ENCODE results near the gene CAP2. TPM values are rescaled to one million over a fixed set of nuclear protein-coding genes. Genes with fewer than 3 reads are reported as not detected.
A peak's percentile ranks its signal among the peaks of the same experiment; 100 is the strongest.

CAP2 gene
- total and polyA plus RNA-seq, 9 of the 15 experiments (the other 6 are each of a cell fraction or from before 2014, with no cell fraction given) = not detected

DNA sequence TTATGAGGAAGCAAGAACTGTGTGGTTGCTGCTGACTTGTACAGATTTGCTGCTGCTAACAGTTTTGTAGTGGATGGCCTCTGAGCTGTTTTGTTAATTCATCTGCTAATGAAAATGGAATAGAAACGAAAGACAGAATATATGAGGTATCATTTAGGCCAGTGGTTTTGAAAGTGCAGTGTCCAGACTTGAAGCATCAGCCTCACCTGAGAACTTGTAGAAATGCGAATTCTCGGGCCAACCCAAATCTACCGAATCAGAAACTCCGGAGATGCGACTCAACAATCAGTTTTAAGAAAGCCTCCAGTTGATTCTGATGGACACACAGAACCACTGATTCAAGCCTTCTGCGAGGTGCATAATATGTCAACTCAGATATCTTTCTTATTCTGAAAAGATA, 62.5 kb downstream of the CAP2 start:
- H3K9ac ChIP-seq (ENCODE audit: insufficient read depth in 1 of 2, low read depth in 2 of 2, low read length in 2 of 2) = no peak overlapping the region
- BruUV-seq (replicated peaks) = no TSS peak
- no peak overlapping the region for H3K4me3 ChIP-seq
- no peak for ATAC-seq
- H3K27me3 ChIP-seq (ENCODE audit: control insufficient read depth in 2 of 2, insufficient read depth in 2 of 2, low read length in 2 of 2) = peaks cover 13 to 33% of the 10 kb centered on the region in 2 experiments; a peak in 4 of 5 replicates
- no peak for FAIRE-seq
- TF ChIP-seq GATAD2A (IDR thresholded peaks at IDR 0.05) = no peak
- TF ChIP-seq CBX8 (IDR thresholded peaks at IDR 0.05; ENCODE audit: borderline replicate concordance, extremely low read depth, low read depth, low read length, poor library complexity, severe bottlenecking) = peak; percentile 57
- H3K4me2 ChIP-seq (ENCODE audit: insufficient read depth, low read length) = no peak overlapping the region
- no peak overlapping the region for H3K27ac ChIP-seq (ENCODE audit: extremely low read depth, low read depth, low read length)
- H3K36me3 ChIP-seq (ENCODE audit: control insufficient read depth, insufficient read depth, low read length) = no peaks in the 10 kb centered on the region
- WGBS (ENCODE audit: insufficient coverage, low coverage, missing lambda C conversion rate) = 0% methylated on average over 7 of the region's 7 CpGs
- H3K9me1 ChIP-seq (ENCODE audit: control insufficient read depth, insufficient read depth, low read length) = no peaks in the 10 kb centered on the region
- POLR2A ChIA-PET = interaction anchor here (0.5 to 0.6 kb wide), 2 partner anchors 30 to 312 kb away, joined by 3 read pairs; no protein-coding TSS in a partner anchor
- H3K79me2 ChIP-seq (ENCODE audit: control insufficient read depth, insufficient read depth, low read length) = no peaks in the 10 kb centered on the region
- no peaks in the 10 kb centered on the region for H4K20me1 ChIP-seq (replicated peaks; ENCODE audit: control insufficient read depth, insufficient read depth, low read length)
- in situ Hi-C loops (cut with MboI) = no loop called here
- no peak for DNase-seq (ENCODE audit: extremely low read depth in 1 of 4, low spot score in 3 of 4)
- H3K4me1 ChIP-seq (replicated peaks in 1 of 2; ENCODE audit: control insufficient read depth in 2 of 2, insufficient read depth in 2 of 2, low read length in 2 of 2) = peaks cover 0 to 13% of the 10 kb centered on the region in 2 experiments; a peak in 3 of 5 replicates
- no peaks in the 10 kb centered on the region for H3K9me3 ChIP-seq (replicated peaks; ENCODE audit: control insufficient read depth, insufficient read depth, low read depth, low read length)
- CTCF ChIA-PET (ENCODE audit: low intra/inter-chr PET ratio) = no interaction called here
- intact Hi-C loops (cut with micrococcal nuclease) = no loop called here
- no peak overlapping the region for H2AFZ ChIP-seq (ENCODE audit: low read depth, low read length)

GRCh38 chr6:17456711-17457110, 63.3 kb downstream of the CAP2 start:
- no peak overlapping the region for H3K4me2 ChIP-seq (ENCODE audit: insufficient read depth, low read length)
- ChIA-PET POLR2A (no interaction called here), CTCF (ENCODE audit: low intra/inter-chr PET ratio) (no interaction called here)
- WGBS (ENCODE audit: insufficient coverage, low coverage, missing lambda C conversion rate) = 0% methylated on average over 3 of the region's 3 CpGs
- H3K9me3 ChIP-seq (replicated peaks; ENCODE audit: control insufficient read depth, insufficient read depth, low read depth, low read length) = no peaks in the 10 kb centered on the region
- peaks cover 13 to 33% of the 10 kb centered on the region in 2 experiments; a peak in 4 of 5 replicates for H3K27me3 ChIP-seq (ENCODE audit: control insufficient read depth in 2 of 2, insufficient read depth in 2 of 2, low read length in 2 of 2)
- no peak overlapping the region for H2AFZ ChIP-seq (ENCODE audit: low read depth, low read length)
- no peaks in the 10 kb centered on the region for H3K36me3 ChIP-seq (ENCODE audit: control insufficient read depth, insufficient read depth, low read length)
- in situ Hi-C loops (cut with MboI) (no loop called here), intact Hi-C loops (cut with micrococcal nuclease) (no loop called here)
- no peaks in the 10 kb centered on the region for H4K20me1 ChIP-seq (replicated peaks; ENCODE audit: control insufficient read depth, insufficient read depth, low read length)
- ATAC-seq (no peak), DNase-seq (ENCODE audit: extremely low read depth in 1 of 4, low spot score in 3 of 4) (no peak), FAIRE-seq (no peak)
- H3K4me3 ChIP-seq = no peak overlapping the region
- H3K4me1 ChIP-seq (replicated peaks in 1 of 2; ENCODE audit: control insufficient read depth in 2 of 2, insufficient read depth in 2 of 2, low read length in 2 of 2) = peaks cover 0 to 13% of the 10 kb centered on the region in 2 experiments; a peak in 3 of 5 replicates
- BruUV-seq (replicated peaks) = no TSS peak
- no peak overlapping the region for H3K27ac ChIP-seq (ENCODE audit: extremely low read depth, low read depth, low read length)
- H3K79me2 ChIP-seq (ENCODE audit: control insufficient read depth, insufficient read depth, low read length) = no peaks in the 10 kb centered on the region
- no peaks in the 10 kb centered on the region for H3K9me1 ChIP-seq (ENCODE audit: control insufficient read depth, insufficient read depth, low read length)
- H3K9ac ChIP-seq (ENCODE audit: insufficient read depth in 1 of 2, low read depth in 2 of 2, low read length in 2 of 2) = no peak overlapping the region
- TF ChIP-seq KAT2B (IDR thresholded peaks at IDR 0.05; ENCODE audit: low read depth, low read length) (no peak), ZBTB2 (IDR thresholded peaks at IDR 0.05) (no peak), FOXM1 (IDR thresholded peaks at IDR 0.05; ENCODE audit: low read depth) (no peak), FOXM1 (CRISPR knock-in tag; IDR thresholded peaks at IDR 0.05; ENCODE audit: low read depth) (no peak), HDAC2 (IDR thresholded peaks at IDR 0.05) (no peak), IRF1 (CRISPR knock-in tag; IDR thresholded peaks at IDR 0.05; ENCODE audit: borderline replicate concordance) (no peak), ZFP30 (CRISPR knock-in tag; IDR thresholded peaks at IDR 0.05; ENCODE audit: borderline replicate concordance) (no peak), BRF1 (IDR thresholded peaks at IDR 0.05; ENCODE audit: borderline replicate concordance, extremely low read depth, insufficient read length) (no peak), TOE1 (IDR thresholded peaks at IDR 0.05; ENCODE audit: borderline replicate concordance) (no peak), TOE1 (CRISPR knock-in tag; IDR thresholded peaks at IDR 0.05; ENCODE audit: borderline replicate concordance, low read depth) (no peak), EWSR1 (IDR thresholded peaks at IDR 0.05; ENCODE audit: borderline replicate concordance, low read depth, partially characterized antibody) (no peak), ZFX (CRISPR knock-in tag; IDR thresholded peaks at IDR 0.05) (no peak), DACH1 (IDR thresholded peaks at IDR 0.05; ENCODE audit: partially characterized antibody) (no peak)
